ENCODE data around the gene ARID4A.

GRCh38 chr14:58401587-58401986, 103.2 kb downstream of the ARID4A start:
- TF ChIP-seq CTCF (IDR thresholded peaks at IDR 0.05), result no peak
- no peak for TF ChIP-seq POLR2A (IDR thresholded peaks at IDR 0.05)

Data from heart left ventricle (tissue), 13 donors.